ENCODE data around the gene DSE.

DNA sequence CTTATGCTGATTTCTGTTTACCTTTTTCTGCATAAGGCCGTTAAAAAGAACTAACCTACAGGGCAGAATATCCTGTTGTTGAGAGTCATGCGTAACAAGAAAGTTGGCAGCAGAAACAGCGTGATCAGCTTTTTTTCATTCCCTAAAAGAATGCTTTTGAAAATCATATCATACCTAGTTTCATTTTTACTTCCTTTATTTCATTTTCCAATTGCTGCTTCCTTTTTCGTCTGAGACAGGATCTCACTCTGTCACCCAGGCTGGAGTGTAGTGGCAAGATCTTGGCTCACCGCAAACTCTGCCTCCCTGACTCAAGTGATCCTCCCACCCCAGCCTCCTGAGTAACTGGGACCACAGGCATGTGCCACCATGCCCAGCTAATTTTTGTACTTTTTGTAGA lies 94.5 kb downstream of the DSE start:
- TF ChIP-seq, protein P1, sequence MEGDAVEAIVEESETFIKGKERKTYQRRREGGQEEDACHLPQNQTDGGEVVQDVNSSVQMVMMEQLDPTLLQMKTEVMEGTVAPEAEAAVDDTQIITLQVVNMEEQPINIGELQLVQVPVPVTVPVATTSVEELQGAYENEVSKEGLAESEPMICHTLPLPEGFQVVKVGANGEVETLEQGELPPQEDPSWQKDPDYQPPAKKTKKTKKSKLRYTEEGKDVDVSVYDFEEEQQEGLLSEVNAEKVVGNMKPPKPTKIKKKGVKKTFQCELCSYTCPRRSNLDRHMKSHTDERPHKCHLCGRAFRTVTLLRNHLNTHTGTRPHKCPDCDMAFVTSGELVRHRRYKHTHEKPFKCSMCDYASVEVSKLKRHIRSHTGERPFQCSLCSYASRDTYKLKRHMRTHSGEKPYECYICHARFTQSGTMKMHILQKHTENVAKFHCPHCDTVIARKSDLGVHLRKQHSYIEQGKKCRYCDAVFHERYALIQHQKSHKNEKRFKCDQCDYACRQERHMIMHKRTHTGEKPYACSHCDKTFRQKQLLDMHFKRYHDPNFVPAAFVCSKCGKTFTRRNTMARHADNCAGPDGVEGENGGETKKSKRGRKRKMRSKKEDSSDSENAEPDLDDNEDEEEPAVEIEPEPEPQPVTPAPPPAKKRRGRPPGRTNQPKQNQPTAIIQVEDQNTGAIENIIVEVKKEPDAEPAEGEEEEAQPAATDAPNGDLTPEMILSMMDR (IDR thresholded peaks at IDR 0.05), result no peak
- TF ChIP-seq ZFX (IDR thresholded peaks at IDR 0.05; ENCODE audit: borderline replicate concordance), result no peak
